H1 (cell line): ENCODE data around the gene COMMD8. TPM values are rescaled to one million over a fixed set of nuclear protein-coding genes. Genes with fewer than 3 reads are reported as not detected.

Experiments
- CTCF ChIA-PET: fragments of 300-600 bp; sonication (Branson Sonifier 250); formaldehyde crosslinking; loops from one replicate; lab custom pipeline; 2021; ENCODE audit not compliant: partially characterized antibody; lab: Charles Lee
- POLR2A ChIA-PET: fragments of 300-600 bp; sonication (Branson Sonifier 250); formaldehyde crosslinking; loops from one replicate; lab custom pipeline; 2021; ENCODE audit warnings: inconsistent platforms; ENCODE audit not compliant: partially characterized antibody; lab: Charles Lee
- DNase-seq, 2 experiments: peaks; one replicate each; pipeline versions ENCODE4 v3.0.0 to v3.0.0-alpha.2; 2010 to 2022; ENCODE audit warnings: low spot score in 2 of 2, low read depth in 1 of 2, mixed read lengths in 1 of 2
- FAIRE-seq: peaks from 2 replicates; lab custom pipeline; 2011; peaks lifted over from hg19 to GRCh38; lab: Jason Lieb, UNC
- H2AFZ ChIP-seq: 2 replicates; pipeline ENCODE4 v1.8.1; 2012; ENCODE audit warnings: low read length, inconsistent platforms
- H2AK5ac ChIP-seq: 2 replicates; pipeline ENCODE4 v1.6.1; 2013; ENCODE audit warnings: low read depth, low read length
- H2BK120ac ChIP-seq: replicated peaks from 2 replicates; pipeline ENCODE3; 2013; ENCODE audit warnings: low read depth, low read length, inconsistent platforms
- H2BK12ac ChIP-seq: 2 replicates; pipeline ENCODE4 v1.6.1; 2013; ENCODE audit warnings: low read depth, low read length
- H2BK15ac ChIP-seq: 2 replicates; pipeline ENCODE4 v1.6.1; 2013; ENCODE audit warnings: low read length
- H2BK20ac ChIP-seq: 2 replicates; pipeline ENCODE4 v1.6.1; 2013; ENCODE audit warnings: low read length
- H2BK5ac ChIP-seq: 2 replicates; pipeline ENCODE4 v1.6.1; 2013; ENCODE audit warnings: low read depth, low read length
- H3K14ac ChIP-seq: 2 replicates; pipeline ENCODE4 v1.6.1; 2013; ENCODE audit warnings: inconsistent platforms; ENCODE audit not compliant: insufficient read length
- H3K18ac ChIP-seq: 2 replicates; pipeline ENCODE4 v1.6.1; 2013; ENCODE audit warnings: low read length; ENCODE audit errors: extremely low read depth
- H3K23ac ChIP-seq: 2 replicates; pipeline ENCODE4 v1.6.1; 2013; ENCODE audit warnings: inconsistent platforms; ENCODE audit not compliant: insufficient read length
- H3K23me2 ChIP-seq: 2 replicates; pipeline ENCODE4 v1.6.1; 2013; ENCODE audit warnings: low read depth, low read length
- H3K27ac ChIP-seq: 2 replicates; pipeline ENCODE4 v1.6.1; 2011; ENCODE audit warnings: low read depth, low read length, inconsistent platforms
- H3K27me3 ChIP-seq, 4 experiments: replicated peaks in 1 of 4; 1 replicate in 1 of 4; 2 replicates in 3 of 4; pipeline versions ENCODE4 v1.6.1 to v1.8.1; 2011 to 2013; ENCODE audit warnings: low read length in 3 of 4, mild to moderate bottlenecking in 3 of 4, inconsistent platforms in 2 of 4, mixed read lengths in 2 of 4, moderate library complexity in 1 of 4; ENCODE audit not compliant: control insufficient read depth in 3 of 4, insufficient read depth in 3 of 4; ENCODE audit errors: extremely low read depth in 1 of 4
- H3K36me3 ChIP-seq, 4 experiments: 2 replicates each; pipeline versions ENCODE4 v1.6.1 to v1.8.1; 2011 to 2013; ENCODE audit warnings: mild to moderate bottlenecking in 4 of 4, low read length in 3 of 4, moderate library complexity in 2 of 4, control low read depth in 1 of 4, inconsistent platforms in 1 of 4; ENCODE audit not compliant: insufficient read depth in 4 of 4, control insufficient read depth in 2 of 4
- H3K4ac ChIP-seq: replicated peaks from 2 replicates; pipeline ENCODE3; 2013; ENCODE audit warnings: low read length, low read depth, mixed read lengths, inconsistent platforms; ENCODE audit not compliant: insufficient read length
- H3K4me1 ChIP-seq, 4 experiments: replicated peaks in 1 of 4; 1 replicate in 1 of 4; 2 replicates in 3 of 4; pipeline versions ENCODE4 v1.6.1 to v1.8.1; 2011 to 2013; ENCODE audit warnings: low read length in 3 of 4, inconsistent platforms in 2 of 4, mixed read lengths in 1 of 4; ENCODE audit not compliant: insufficient read depth in 4 of 4, control insufficient read depth in 3 of 4
- H3K4me2 ChIP-seq, 2 experiments: 2 replicates each; pipeline versions ENCODE4 v1.6.1 to v1.8.1; 2011 to 2013; ENCODE audit warnings: low read depth in 2 of 2, low read length in 2 of 2, control low read depth in 1 of 2, inconsistent platforms in 1 of 2, mild to moderate bottlenecking in 1 of 2; ENCODE audit not compliant: insufficient read depth in 1 of 2
- H3K4me3 ChIP-seq, 4 experiments: fragments of 200-600, 300-600 bp in 1 of 4; sonication (generic), shearing (Covaris generic), sonication (Bioruptor Twin) in 1 of 4; 2 replicates each; pipeline versions ENCODE4 v1.5.1 to v1.8.1; 2011 to 2016; ENCODE audit warnings: low read length in 4 of 4, low read depth in 3 of 4, control low read depth in 2 of 4, inconsistent platforms in 2 of 4, mild to moderate bottlenecking in 2 of 4, mixed read lengths in 1 of 4, moderate library complexity in 1 of 4; ENCODE audit not compliant: insufficient read depth in 2 of 4; ENCODE audit errors: extremely low read depth in 1 of 4
- H3K56ac ChIP-seq: replicated peaks from 2 replicates; pipeline ENCODE3; 2013; ENCODE audit warnings: low read depth, mild to moderate bottlenecking, mixed read lengths, low read length, inconsistent platforms; ENCODE audit not compliant: insufficient read length
- H3K79me1 ChIP-seq: 2 replicates; pipeline ENCODE4 v1.6.1; 2013; ENCODE audit warnings: low read depth, low read length, control low read depth
- H3K79me2 ChIP-seq, 2 experiments: 2 replicates each; pipeline versions ENCODE4 v1.6.1 to v1.8.1; 2012 to 2013; ENCODE audit warnings: low read length in 2 of 2, mild to moderate bottlenecking in 2 of 2, inconsistent platforms in 1 of 2; ENCODE audit not compliant: insufficient read depth in 2 of 2, control insufficient read depth in 1 of 2
- H3K9ac ChIP-seq, 4 experiments: replicated peaks in 1 of 4; 1 replicate in 1 of 4; 2 replicates in 3 of 4; pipeline versions ENCODE4 v1.6.1 to v1.8.1; 2011 to 2013; ENCODE audit warnings: low read depth in 3 of 4, low read length in 3 of 4, control low read depth in 2 of 4, mild to moderate bottlenecking in 2 of 4, moderate library complexity in 2 of 4, inconsistent platforms in 1 of 4; ENCODE audit errors: extremely low read depth in 1 of 4
- H3K9me3 ChIP-seq, 2 experiments: 2 replicates each; pipeline versions ENCODE4 v1.6.1 to v1.8.1; 2012 to 2013; ENCODE audit warnings: mild to moderate bottlenecking in 2 of 2, moderate library complexity in 2 of 2, control low read depth in 1 of 2, inconsistent platforms in 1 of 2, low read depth in 1 of 2, low read length in 1 of 2, mixed read lengths in 1 of 2; ENCODE audit not compliant: insufficient read depth in 2 of 2
- H4K20me1 ChIP-seq, 2 experiments: replicated peaks in 1 of 2; 2 replicates each; pipeline versions ENCODE3 to v1.8.1; 2011 to 2013; ENCODE audit warnings: inconsistent platforms in 2 of 2, low read length in 2 of 2, mild to moderate bottlenecking in 1 of 2; ENCODE audit not compliant: insufficient read depth in 2 of 2, control insufficient read depth in 1 of 2
- H4K5ac ChIP-seq: 2 replicates; pipeline ENCODE4 v1.6.1; 2013; ENCODE audit warnings: low read length, low read depth, mixed read lengths, inconsistent platforms; ENCODE audit not compliant: insufficient read length
- H4K8ac ChIP-seq: 2 replicates; pipeline ENCODE4 v1.8.0; 2013; ENCODE audit warnings: mild to moderate bottlenecking, moderate library complexity, low read length, inconsistent platforms; ENCODE audit not compliant: insufficient read depth; ENCODE audit errors: extremely low read depth
- H4K91ac ChIP-seq: replicated peaks from 2 replicates; pipeline ENCODE3; 2013; ENCODE audit warnings: low read length, mixed read lengths, inconsistent platforms; ENCODE audit not compliant: insufficient read length
- POLR2AphosphoS5 ChIP-seq: IDR thresholded peaks from 2 replicates; pipeline ENCODE4 v1.6.1; 2011; ENCODE audit warnings: low read depth, low read length
- TBP ChIP-seq: IDR thresholded peaks from 2 replicates; pipeline ENCODE4 v1.6.1; 2011; ENCODE audit warnings: low read depth, low read length, improper control_type of control experiment
- WGBS, 2 experiments: shearing (Covaris generic) in 1 of 2; methylation state at CpG; one replicate each; pipeline versions ENCODE4 v1.1.6 to v1.1.7; 2013 to 2015; ENCODE audit warnings: low lambda C conversion rate in 2 of 2, mixed read lengths in 2 of 2, inconsistent platforms in 1 of 2, low coverage in 1 of 2, missing lambda C conversion rate in 1 of 2; ENCODE audit not compliant: insufficient replicate concordance in 2 of 2, insufficient coverage in 1 of 2, insufficient read length in 1 of 2; ENCODE audit errors: extremely low coverage in 1 of 2, missing lambda C conversion rate in 1 of 2; 5-methylcytosine and 5-hydroxymethylcytosine counted together
- polyA plus RNA-seq, 7 experiments: library from polyadenylated mRNA; depleted of rRNA in 3 of 7; stranded (reverse) in 5 of 7; unstranded in 2 of 7; fragments of >200 nt in 5 of 7; fragments of 200-250 nt in 2 of 7; gene quantifications; 1 replicate in 5 of 7; 2 replicates in 1 of 7; 4 replicates in 1 of 7; pipeline versions ENCODE4 v1.2.1 to v1.2.3, GENCODE V29; 2011 to 2013; ENCODE audit warnings: missing spikeins in 2 of 7, mixed read lengths in 2 of 7
- total RNA-seq: library from RNA; stranded (reverse); fragmentation: NEBNext Ultra II Directional; extraction: Animal tissue kit (Norgen Biotek cat#: 25700); gene quantifications from 2 replicates; pipeline ENCODE4 v1.2.1, GENCODE V29; 2021

COMMD8 gene
- total and polyA plus RNA-seq, 2 of the 8 experiments (the other 6 are each of a cell fraction or from before 2014, with no cell fraction given) = 1.6 to 7.2 TPM

GRCh38 chr4:47462799-47463234 is 685 bp downstream of the COMMD8 start:
- no peak overlapping the region for H3K4ac ChIP-seq
- DNase-seq (no peak), FAIRE-seq (no peak)
- peak overlapping the region in 3 of 4 experiments; percentile 2 to 63 (median 52); a peak in 4 of 7 replicates for H3K9ac ChIP-seq
- no peak overlapping the region for H2BK120ac ChIP-seq
- no peaks in the 10 kb centered on the region for H3K9me3 ChIP-seq
- H3K56ac ChIP-seq = peak overlapping the region; percentile 70
- H3K27me3 ChIP-seq = no peaks in the 10 kb centered on the region; a peak in 1 of 7 replicates
- H4K8ac ChIP-seq = no peak overlapping the region
- H3K4me3 ChIP-seq = peak overlapping the region; percentile 63 to 94 (median 84)
- H4K20me1 ChIP-seq = no peaks in the 10 kb centered on the region
- H3K79me1 ChIP-seq = no peaks in the 10 kb centered on the region
- ChIA-PET CTCF (interaction anchor here (1.4 kb wide), 1 partner anchor 101 kb away, joined by 9 read pairs; no protein-coding TSS in a partner anchor), POLR2A (interaction anchor here (0.9 to 1.4 kb wide), 2 partner anchors 23 to 84 kb away, joined by 3 read pairs; no protein-coding TSS in a partner anchor)
- peak overlapping the region; percentile 63; the same call in 1 of the 2 replicates for H3K18ac ChIP-seq
- H2BK20ac ChIP-seq = no peak overlapping the region
- peaks cover 4% of the 10 kb centered on the region; the same call in 1 of the 2 replicates for H3K23me2 ChIP-seq
- H2AK5ac ChIP-seq = no peak overlapping the region
- H2AFZ ChIP-seq = peak overlapping the region; percentile 97
- H3K4me2 ChIP-seq = peak overlapping the region; percentile 80 to 91
- H3K4me1 ChIP-seq = peaks cover 0 to 6% (median 1%) of the 10 kb centered on the region in 4 experiments; a peak in 3 of 7 replicates
- H2BK5ac ChIP-seq = no peak overlapping the region
- WGBS, 2 experiments = 3% methylated on average over 6 of the region's 6 CpGs; no CpG with 5 or more reads in 1 of the 2 experiments
- H2BK12ac ChIP-seq = no peak overlapping the region
- H3K14ac ChIP-seq = no peak overlapping the region
- peak overlapping the region; percentile 34 for H4K91ac ChIP-seq
- no peaks in the 10 kb centered on the region for H3K79me2 ChIP-seq
- H3K23ac ChIP-seq = no peak overlapping the region
- H3K36me3 ChIP-seq = no peaks in the 10 kb centered on the region
- TF ChIP-seq TBP (no peak), POLR2AphosphoS5 (no peak)
- H2BK15ac ChIP-seq = no peak overlapping the region
- 0 out of 2 replicates have a peak overlapping the region, but pooled peaks have one; percentile 14 for H3K27ac ChIP-seq
- H4K5ac ChIP-seq = peak overlapping the region; percentile 14
